Loucy (cell line): ENCODE measurements around the gene RNPC3.

ENCODE experiments used
- H2AFZ ChIP-seq: fragments of 200-600 bp; sonication (generic); 2 replicates; pipeline ENCODE4 v1.6.0; 2016; ENCODE audit warnings: antibody characterized with exemption, mild to moderate bottlenecking, low read length, moderate library complexity
- H3F3A ChIP-seq: fragments of 200-600 bp; 2 replicates; pipeline ENCODE4 v1.6.0; 2016; ENCODE audit warnings: antibody characterized with exemption, low read depth, mild to moderate bottlenecking
- H3K27me3 ChIP-seq: fragments of 200-600 bp; sonication (generic); 2 replicates; pipeline ENCODE4 v1.6.1; 2014; ENCODE audit warnings: low read length, mild to moderate bottlenecking; ENCODE audit not compliant: insufficient read depth, poor library complexity, severe bottlenecking
- H3K36me3 ChIP-seq: fragments of 200-600 bp; sonication (generic); 2 replicates; pipeline ENCODE4 v1.6.1; 2016; ENCODE audit warnings: low read length; ENCODE audit not compliant: insufficient read depth
- H3K4me1 ChIP-seq: fragments of 200-600 bp; sonication (generic); 2 replicates; pipeline ENCODE4 v1.5.1; 2014; ENCODE audit warnings: low read length, mild to moderate bottlenecking; ENCODE audit not compliant: insufficient read depth, poor library complexity, severe bottlenecking
- H3K4me2 ChIP-seq: fragments of 200-600 bp; sonication (generic); 2 replicates; pipeline ENCODE4 v1.6.0; 2014; ENCODE audit warnings: antibody characterized with exemption, low read length, low read depth, mild to moderate bottlenecking; ENCODE audit not compliant: poor library complexity, severe bottlenecking
- H3K4me3 ChIP-seq: fragments of 200-600 bp; sonication (generic); 2 replicates; pipeline ENCODE4 v1.5.1; 2014; ENCODE audit warnings: low read length, mild to moderate bottlenecking, mixed read lengths; ENCODE audit not compliant: poor library complexity, severe bottlenecking
- H3K79me2 ChIP-seq: fragments of 200-600 bp; sonication (generic); 2 replicates; pipeline ENCODE4 v1.6.1; 2014; ENCODE audit warnings: low read length; ENCODE audit not compliant: insufficient read depth
- H3K9ac ChIP-seq: fragments of 200-600 bp; sonication (generic); 2 replicates; pipeline ENCODE4 v1.6.0; 2014; ENCODE audit warnings: mild to moderate bottlenecking, low read depth, low read length, moderate library complexity; ENCODE audit not compliant: poor library complexity, severe bottlenecking
- H3K9me2 ChIP-seq: fragments of 200-600 bp; sonication (generic); replicated peaks from 2 replicates; pipeline ENCODE4 v1.6.1; 2016; ENCODE audit warnings: low read depth, low read length, mixed read lengths
- H3K9me3 ChIP-seq: fragments of 200-600 bp; sonication (generic); 2 replicates; pipeline ENCODE4 v1.6.1; 2014; ENCODE audit warnings: mild to moderate bottlenecking, antibody characterized with exemption, low read length, low read depth; ENCODE audit not compliant: insufficient read depth
- H4K20me1 ChIP-seq: fragments of 200-600 bp; sonication (generic); 2 replicates; pipeline ENCODE4 v1.6.0; 2014; ENCODE audit warnings: antibody characterized with exemption, low read length, mild to moderate bottlenecking; ENCODE audit not compliant: insufficient read depth, poor library complexity, severe bottlenecking
- EZH2phosphoT487 ChIP-seq: fragments of 200-600 bp; IDR thresholded peaks from 2 replicates; pipeline ENCODE4 v1.6.1; 2018; ENCODE audit warnings: antibody characterized with exemption, mild to moderate bottlenecking, moderate library complexity, borderline replicate concordance
- TF ChIP-seq, protein P1 (sequence below): fragments of 200-600 bp; sonication (generic); conservative IDR thresholded peaks from 2 replicates; pipeline ENCODE4 v1.5.1; 2014; ENCODE audit warnings: mild to moderate bottlenecking, antibody characterized with exemption, low read length

Gene RNPC3

DNA sequence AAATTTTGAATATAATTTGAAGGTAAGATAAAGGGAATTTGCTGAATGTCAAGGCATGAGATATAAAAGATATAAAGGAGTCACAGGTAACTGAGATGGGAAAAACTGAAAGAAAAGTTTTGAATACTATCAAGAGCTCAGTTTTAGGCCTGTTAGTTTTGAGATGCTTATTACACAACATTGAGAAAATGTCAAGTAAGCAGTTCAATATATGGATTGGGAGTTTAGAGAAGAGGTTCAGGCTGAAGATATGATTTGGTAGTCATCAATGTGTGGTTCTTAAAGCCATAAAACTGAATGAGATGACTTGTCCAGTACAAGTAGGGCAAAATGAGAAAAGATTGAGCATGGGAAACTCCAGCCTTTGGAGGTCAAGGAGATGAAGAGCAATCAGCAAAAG lies 4.7 kb upstream of the RNPC3 start:
- H3K4me3 ChIP-seq, result no peak overlapping the region
- H3K9ac ChIP-seq, result no peak overlapping the region
- H4K20me1 ChIP-seq, result no peaks in the 10 kb centered on the region
- no peaks in the 10 kb centered on the region for H3K9me3 ChIP-seq
- no peaks in the 10 kb centered on the region for H3K4me1 ChIP-seq
- peaks cover under 1% of the 10 kb centered on the region; the same call in 1 of the 2 replicates for H3K79me2 ChIP-seq
- no peaks in the 10 kb centered on the region for H3K9me2 ChIP-seq
- H3K36me3 ChIP-seq, result no peaks in the 10 kb centered on the region
- no peaks in the 10 kb centered on the region for H3K27me3 ChIP-seq
- H2AFZ ChIP-seq, result no peak overlapping the region
- H3K4me2 ChIP-seq, result no peak overlapping the region
- TF ChIP-seq EZH2phosphoT487, result no peak
- TF ChIP-seq, protein P1, sequence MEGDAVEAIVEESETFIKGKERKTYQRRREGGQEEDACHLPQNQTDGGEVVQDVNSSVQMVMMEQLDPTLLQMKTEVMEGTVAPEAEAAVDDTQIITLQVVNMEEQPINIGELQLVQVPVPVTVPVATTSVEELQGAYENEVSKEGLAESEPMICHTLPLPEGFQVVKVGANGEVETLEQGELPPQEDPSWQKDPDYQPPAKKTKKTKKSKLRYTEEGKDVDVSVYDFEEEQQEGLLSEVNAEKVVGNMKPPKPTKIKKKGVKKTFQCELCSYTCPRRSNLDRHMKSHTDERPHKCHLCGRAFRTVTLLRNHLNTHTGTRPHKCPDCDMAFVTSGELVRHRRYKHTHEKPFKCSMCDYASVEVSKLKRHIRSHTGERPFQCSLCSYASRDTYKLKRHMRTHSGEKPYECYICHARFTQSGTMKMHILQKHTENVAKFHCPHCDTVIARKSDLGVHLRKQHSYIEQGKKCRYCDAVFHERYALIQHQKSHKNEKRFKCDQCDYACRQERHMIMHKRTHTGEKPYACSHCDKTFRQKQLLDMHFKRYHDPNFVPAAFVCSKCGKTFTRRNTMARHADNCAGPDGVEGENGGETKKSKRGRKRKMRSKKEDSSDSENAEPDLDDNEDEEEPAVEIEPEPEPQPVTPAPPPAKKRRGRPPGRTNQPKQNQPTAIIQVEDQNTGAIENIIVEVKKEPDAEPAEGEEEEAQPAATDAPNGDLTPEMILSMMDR, result no peak
- no peaks in the 10 kb centered on the region for H3F3A ChIP-seq

DNA sequence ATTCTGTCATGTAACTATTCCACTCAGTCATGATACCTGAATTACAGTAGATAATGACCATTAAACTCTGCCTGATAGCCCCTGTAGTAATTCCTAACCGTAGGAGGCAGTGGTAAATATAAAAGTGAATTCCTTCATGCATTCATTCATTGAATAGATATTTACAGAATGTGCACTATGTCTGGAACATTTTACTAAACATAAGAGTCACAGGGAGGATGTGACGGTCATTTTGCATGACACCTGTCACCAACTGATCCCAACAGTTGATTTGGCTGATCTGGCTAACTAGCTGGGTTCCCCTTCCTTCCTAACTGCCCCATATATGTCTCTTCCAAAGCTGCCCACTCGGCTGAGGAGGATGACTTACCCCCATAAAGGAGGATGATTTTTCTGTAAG lies 2.2 kb upstream of the RNPC3 start:
- Histone ChIP-seq H2AFZ (no peak overlapping the region), H3K79me2 (peaks cover 25% of the 10 kb centered on the region)
- TF ChIP-seq EZH2phosphoT487, result no peak
- TF ChIP-seq, protein P1, result no peak

DNA sequence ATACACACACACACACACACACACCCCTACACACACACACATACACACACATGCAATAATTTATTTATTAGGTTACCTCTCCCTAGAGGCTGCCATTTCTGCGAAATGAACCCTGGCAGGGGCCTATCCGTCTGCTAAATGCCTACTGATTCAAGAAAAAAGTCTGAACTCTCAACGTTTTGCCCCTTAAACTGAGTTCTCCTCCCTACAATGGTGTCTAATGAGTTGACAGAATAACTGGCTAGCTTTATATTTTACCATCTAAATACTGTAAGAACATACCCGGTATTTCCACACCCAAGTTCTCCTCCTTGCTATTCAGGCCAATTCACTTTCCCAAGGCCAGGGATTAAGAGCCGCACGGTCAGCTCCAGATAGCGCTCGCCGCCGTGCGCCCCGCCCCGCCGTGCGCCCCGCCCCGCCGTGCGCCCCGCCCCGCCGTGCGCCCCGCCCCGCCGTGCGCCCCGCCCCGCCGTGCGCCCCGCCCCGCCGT lies 339 bp upstream of the RNPC3 start:
- Histone ChIP-seq H3K36me3 (no peaks in the 10 kb centered on the region), H3K79me2 (peaks cover 39% of the 10 kb centered on the region), H3K4me3 (peak overlapping the region; percentile 82), H4K20me1 (peaks cover 36% of the 10 kb centered on the region), H3K4me1 (peaks cover 31% of the 10 kb centered on the region), H3F3A (no peaks in the 10 kb centered on the region), H3K9me2 (no peaks in the 10 kb centered on the region), H2AFZ (peak overlapping the region; percentile 82; the same call in 1 of the 2 replicates), H3K27me3 (no peaks in the 10 kb centered on the region), H3K9ac (peak overlapping the region; percentile 55), H3K9me3 (no peaks in the 10 kb centered on the region), H3K4me2 (peak overlapping the region; percentile 96)
- TF ChIP-seq, protein P1, result no peak
- no peak for TF ChIP-seq EZH2phosphoT487

More for the DNA sequence above, 2.2 kb upstream of the RNPC3 start:
- H3K4me2 ChIP-seq, result no peak overlapping the region
- no peaks in the 10 kb centered on the region for H3K9me2 ChIP-seq
- H3F3A ChIP-seq, result no peaks in the 10 kb centered on the region
- peaks cover 23% of the 10 kb centered on the region for H4K20me1 ChIP-seq
- no peak overlapping the region for H3K9ac ChIP-seq
- no peaks in the 10 kb centered on the region for H3K27me3 ChIP-seq
- H3K4me1 ChIP-seq, result peaks cover 20% of the 10 kb centered on the region
- no peak overlapping the region for H3K4me3 ChIP-seq
- no peaks in the 10 kb centered on the region for H3K9me3 ChIP-seq
- no peaks in the 10 kb centered on the region for H3K36me3 ChIP-seq
